GM12878 (cell line): Measurements from ENCODE around the gene LRRC15. TPM values are rescaled to one million over a fixed set of nuclear protein-coding genes. Genes with fewer than 3 reads are reported as not detected.

Experiments used
- ATAC-seq: fragments of 200-7000 bp; cut with Tn5 transposase; 3 replicates; pipeline ENCODE4 v1.9.1; 2020; ENCODE audit warnings: mild to moderate bottlenecking, moderate library complexity
- BruUV-seq: library from RNA; stranded (reverse); fragments of 400-500 nt; replicated peaks from 2 replicates; lab custom pipeline; 2021; lab: Mats Ljungman, UMichigan
- CTCF ChIA-PET: fragments of 300-600 bp; sonication (Branson Sonifier 250); formaldehyde crosslinking; extraction: SDS; loops from one replicate; lab custom pipeline; 2021; ENCODE audit warnings: inconsistent platforms; lab: Yijun Ruan, JAX
- POLR2A ChIA-PET: fragments of 350-600 bp; formaldehyde crosslinking; extraction: SDS; loops from one replicate; lab custom pipeline; 2021; ENCODE audit warnings: inconsistent platforms; lab: Charles Lee
- RAD21 ChIA-PET: fragments of 300-600 bp; sonication (Branson Sonifier 250); formaldehyde crosslinking; loops from one replicate; lab custom pipeline; 2023; ENCODE audit warnings: antibody characterized with exemption; ENCODE audit not compliant: unreplicated experiment; lab: Charles Lee
- SMC1A ChIA-PET: fragments of 300-600 bp; sonication (Branson Sonifier 250); formaldehyde crosslinking; loops from one replicate; lab custom pipeline; 2023; ENCODE audit not compliant: unreplicated experiment, uncharacterized antibody; lab: Charles Lee
- DNase-seq: peaks from one replicate; pipeline ENCODE4 v3.0.0-alpha.2; 2011; ENCODE audit warnings: low read depth, low spot score
- FAIRE-seq: peaks from 3 replicates; lab custom pipeline; 2011; peaks lifted over from hg19 to GRCh38; lab: Jason Lieb, UNC
- H2AFZ ChIP-seq: 2 replicates; pipeline ENCODE4 v1.6.0; 2011; ENCODE audit warnings: low read depth, low read length, control low read depth; ENCODE audit not compliant: control insufficient read depth
- H3K27ac ChIP-seq: 2 replicates; pipeline ENCODE4 v1.5.1; 2011; ENCODE audit warnings: control low read depth; ENCODE audit not compliant: control insufficient read depth, insufficient read depth
- H3K27me3 ChIP-seq, 2 experiments: replicated peaks in 1 of 2; 2 replicates each; pipeline versions ENCODE4 v1.6.0 to v1.6.1; 2011; ENCODE audit warnings: low read length in 1 of 2; ENCODE audit not compliant: control insufficient read depth in 2 of 2, insufficient read depth in 2 of 2
- H3K36me3 ChIP-seq, 2 experiments: 2 replicates each; pipeline ENCODE4 v1.5.1; 2011; ENCODE audit warnings: low read length in 1 of 2; ENCODE audit not compliant: control insufficient read depth in 2 of 2, insufficient read depth in 2 of 2
- H3K4me1 ChIP-seq: 2 replicates; pipeline ENCODE4 v1.6.1; 2011; ENCODE audit warnings: mild to moderate bottlenecking, low read length, moderate library complexity, mixed read lengths; ENCODE audit not compliant: control insufficient read depth, insufficient read depth
- H3K4me2 ChIP-seq: 2 replicates; pipeline ENCODE4 v1.6.0; 2011; ENCODE audit warnings: control low read depth; ENCODE audit not compliant: control insufficient read depth, insufficient read depth
- H3K4me3 ChIP-seq: fragments of 200-600 bp; sonication (generic); 2 replicates; pipeline ENCODE4 v1.5.1; 2016
- H3K79me2 ChIP-seq: 2 replicates; pipeline ENCODE4 v1.6.0; 2011; ENCODE audit warnings: low read length; ENCODE audit not compliant: control insufficient read depth, insufficient read depth
- H3K9ac ChIP-seq: 2 replicates; pipeline ENCODE4 v1.8.0; 2011; ENCODE audit warnings: low read length, control low read depth, mixed read lengths; ENCODE audit not compliant: control insufficient read depth, insufficient read depth
- H3K9me3 ChIP-seq: replicated peaks from 3 replicates; pipeline ENCODE4 v1.5.1; 2011; ENCODE audit warnings: mild to moderate bottlenecking, low read length; ENCODE audit not compliant: control insufficient read depth, insufficient read depth
- H4K20me1 ChIP-seq: 2 replicates; pipeline ENCODE4 v1.6.0; 2011; ENCODE audit not compliant: control insufficient read depth, insufficient read depth
- ATF3 ChIP-seq: IDR thresholded peaks from 2 replicates; pipeline ENCODE4 v1.6.1; 2011; ENCODE audit warnings: low read depth, mild to moderate bottlenecking, low read length, moderate library complexity, borderline replicate concordance; ENCODE audit errors: extremely low read depth
- BRCA1 ChIP-seq: IDR thresholded peaks from 2 replicates; pipeline ENCODE4 v1.6.1; 2011; ENCODE audit warnings: low read depth, low read length, improper control_type of control experiment
- CBX3 ChIP-seq: fragments of 200-600 bp; sonication (generic); IDR thresholded peaks from 2 replicates; pipeline ENCODE4 v1.6.1; 2016; ENCODE audit warnings: low read depth, borderline replicate concordance
- CEBPB ChIP-seq, 2 experiments: fragments of 150-350 bp in 1 of 2; IDR thresholded peaks; 2 replicates each; pipeline ENCODE4 v1.6.1; 2012 to 2014; ENCODE audit warnings: low read depth in 2 of 2, low read length in 2 of 2, borderline replicate concordance in 1 of 2, inconsistent platforms in 1 of 2
- E4F1 ChIP-seq: fragments of 450-650 bp; IDR thresholded peaks from 2 replicates; pipeline ENCODE4 v1.6.1; 2018; ENCODE audit warnings: borderline replicate concordance, mild to moderate bottlenecking; ENCODE audit not compliant: partially characterized antibody
- GABPA ChIP-seq: IDR thresholded peaks from 2 replicates; pipeline ENCODE4 v1.6.1; 2014; ENCODE audit warnings: antibody characterized with exemption, low read depth, mild to moderate bottlenecking, inconsistent platforms
- IKZF1 ChIP-seq: fragments of 450-650 bp; conservative IDR thresholded peaks from 2 replicates; pipeline ENCODE4 v1.6.1; 2017; ENCODE audit warnings: antibody characterized with exemption, mild to moderate bottlenecking
- KDM1A ChIP-seq: fragments of 200-600 bp; sonication (generic); IDR thresholded peaks from 2 replicates; pipeline ENCODE4 v1.6.1; 2016; ENCODE audit warnings: borderline replicate concordance
- KLF5 ChIP-seq: fragments of 450-650 bp; IDR thresholded peaks from 2 replicates; pipeline ENCODE4 v1.6.1; 2014; ENCODE audit warnings: mild to moderate bottlenecking; ENCODE audit not compliant: partially characterized antibody
- NR2F1 ChIP-seq: fragments of 450-650 bp; conservative IDR thresholded peaks from 2 replicates; pipeline ENCODE4 v1.6.1; 2017; ENCODE audit warnings: mild to moderate bottlenecking
- PRDM15 ChIP-seq: fragments of 450-650 bp; formaldehyde crosslinking; IDR thresholded peaks from 2 replicates; pipeline ENCODE4 v1.4.0; 2020; ENCODE audit warnings: mild to moderate bottlenecking, moderate library complexity
- TCF3 ChIP-seq: IDR thresholded peaks from 2 replicates; pipeline ENCODE4 v1.6.1; 2012; ENCODE audit warnings: low read depth, mild to moderate bottlenecking, low read length, borderline replicate concordance; ENCODE audit not compliant: insufficient read depth
- ZBED1 ChIP-seq: IDR thresholded peaks from 2 replicates; pipeline ENCODE4 v1.6.1; 2016; ENCODE audit warnings: borderline replicate concordance
- ZBTB40 ChIP-seq: fragments of 450-650 bp; IDR thresholded peaks from 2 replicates; pipeline ENCODE4 v1.6.1; 2016; ENCODE audit warnings: mild to moderate bottlenecking, moderate library complexity, borderline replicate concordance
- ZSCAN29 ChIP-seq: fragments of 450-650 bp; IDR thresholded peaks from 2 replicates; pipeline ENCODE4 v1.6.1; 2017; ENCODE audit warnings: mild to moderate bottlenecking, moderate library complexity
- WGBS: methylation state at CpG from one replicate; pipeline ENCODE4 v1.1.6; 2016; ENCODE audit warnings: low lambda C conversion rate; ENCODE audit not compliant: insufficient replicate concordance, insufficient coverage; ENCODE audit errors: missing lambda C conversion rate; 5-methylcytosine and 5-hydroxymethylcytosine counted together
- in situ Hi-C: fragments of 300-500 bp; cut with MboI; formaldehyde crosslinking; loops from 9 replicates; pipeline ENCODE4 v1.14.3; 2018; ENCODE audit warnings: mixed read lengths
- intact Hi-C: fragments of 100-400 bp; cut with micrococcal nuclease; formaldehyde crosslinking; loops from one replicate; pipeline ENCODE4 v1.14.2; 2022; ENCODE audit not compliant: unreplicated experiment
- polyA plus RNA-seq, 11 experiments: library from polyadenylated mRNA; depleted of rRNA in 4 of 11; unstranded in 6 of 11; stranded (reverse) in 5 of 11; fragments of >200 nt; fragmentation: Nextera tagmentation in 4 of 11; fragmentation: Illumina TruSeq in 1 of 11; extraction: Ambion mirVana in 4 of 11; extraction: Trizol in 1 of 11; gene quantifications; 1 replicate in 1 of 11; 2 replicates in 10 of 11; pipeline versions ENCODE4 v1.2.1 to v1.2.3, GENCODE V29; 2011 to 2016; ENCODE audit warnings: inconsistent platforms in 2 of 11, missing spikeins in 2 of 11, low read depth in 1 of 11
- total RNA-seq, 4 experiments: library from RNA; depleted of rRNA in 3 of 4; stranded (reverse); fragments of >200 nt in 3 of 4; fragmentation: Illumina TruSeq in 1 of 4; extraction: Trizol in 1 of 4; gene quantifications; 2 replicates each; pipeline versions ENCODE4 v1.2.1 to v1.2.3, GENCODE V29; 2013 to 2021

LRRC15 gene
- total and polyA plus RNA-seq, 10 of the 15 experiments (the other 5 are each of a cell fraction or from before 2014, with no cell fraction given): not detected

GRCh38 chr3:194374935-194375334, 5.4 kb upstream of the LRRC15 start:
- RAD21 ChIA-PET: no interaction called here
- no peak for ATAC-seq
- POLR2A ChIA-PET: no interaction called here
- Histone ChIP-seq H3K36me3 (no peaks in the 10 kb centered on the region), H3K9me3 (no peaks in the 10 kb centered on the region), H4K20me1 (no peaks in the 10 kb centered on the region), H3K27me3 (no peaks in the 10 kb centered on the region; a peak in 1 of 4 replicates), H3K27ac (no peak overlapping the region), H3K4me2 (no peak overlapping the region), H3K79me2 (no peaks in the 10 kb centered on the region), H2AFZ (no peak overlapping the region), H3K4me1 (no peaks in the 10 kb centered on the region), H3K4me3 (no peak overlapping the region), H3K9ac (no peak overlapping the region)
- CTCF ChIA-PET: no interaction called here
- TF ChIP-seq CEBPB (IDR thresholded peaks at IDR 0.05; ENCODE audit: borderline replicate concordance in 1 of 2, low read depth in 2 of 2, low read length in 2 of 2) (no peak), GABPA (no peak), ZSCAN29 (no peak), KLF5 (no peak), NR2F1 (no peak), PRDM15 (CRISPR knock-in tag) (no peak), ZBED1 (no peak), ZBTB40 (no peak), ATF3 (no peak), BRCA1 (no peak), KDM1A (no peak), CBX3 (no peak), IKZF1 (no peak), E4F1 (no peak), TCF3 (no peak)
- in situ Hi-C loops (no loop called here), intact Hi-C loops (no loop called here)
- no peak for DNase-seq
- no peak for FAIRE-seq
- WGBS: 64% methylated on average over 9 of the region's 10 CpGs
- SMC1A ChIA-PET: no interaction called here
- BruUV-seq: no TSS peak
